Type B pancreatic cell (in vitro differentiated cells): ENCODE data around the gene UROS. TPM values are rescaled to one million over a fixed set of nuclear protein-coding genes. Genes with fewer than 3 reads are reported as not detected.

Experiments
- DNase-seq: peaks from one replicate; pipeline ENCODE4 v3.0.0; 2021; ENCODE audit warnings: mixed read lengths; ENCODE audit not compliant: unreplicated experiment; ENCODE audit errors: extremely low spot score
- H3K27ac Mint-ChIP-seq: 2 replicates; pipeline ENCODE4 v1.8.0; 2021; ENCODE audit warnings: mild to moderate bottlenecking, mixed read lengths
- H3K27me3 Mint-ChIP-seq: 2 replicates; pipeline ENCODE4 v1.8.0; 2021; ENCODE audit warnings: mixed read lengths
- H3K36me3 Mint-ChIP-seq: 2 replicates; pipeline ENCODE4 v1.8.0; 2021; ENCODE audit warnings: mixed read lengths
- H3K4me1 Mint-ChIP-seq: one replicate; pipeline ENCODE4 v1.8.0; 2021; ENCODE audit warnings: mixed read lengths; ENCODE audit not compliant: unreplicated experiment
- H3K4me3 Mint-ChIP-seq: 2 replicates; pipeline ENCODE4 v1.8.0; 2021; ENCODE audit warnings: mild to moderate bottlenecking, mixed read lengths
- H3K9me3 Mint-ChIP-seq: 2 replicates; pipeline ENCODE4 v1.8.0; 2021; ENCODE audit warnings: mixed read lengths
- CTCF ChIP-seq: fragments of 200-600 bp; sonication (generic); conservative IDR thresholded peaks from 2 replicates; pipeline ENCODE4 v1.5.0; 2021; ENCODE audit warnings: antibody characterized with exemption, mild to moderate bottlenecking
- total RNA-seq: library from RNA; stranded (reverse); gene quantifications from 2 replicates; pipeline ENCODE4 v1.2.1, GENCODE V29; 2021; ENCODE audit warnings: low replicate concordance

The UROS gene
- total RNA-seq, 1 donor from 2014 or later = 52.5 TPM

GRCh38 chr10:125828311-125828710 lies 5.3 kb upstream of the UROS start:
- no peak for TF ChIP-seq CTCF
- Mint-ChIP-seq H3K4me3 (no peak overlapping the region), H3K27ac (no peak overlapping the region), H3K36me3 (peaks cover 28% of the 10 kb centered on the region), H3K27me3 (no peaks in the 10 kb centered on the region), H3K9me3 (no peaks in the 10 kb centered on the region), H3K4me1 (peaks cover 12% of the 10 kb centered on the region)
- no peak for DNase-seq

GRCh38 chr10:125827133-125827532 lies 4.1 kb upstream of the UROS start:
- Mint-ChIP-seq H3K27me3 (no peaks in the 10 kb centered on the region), H3K4me3 (no peak overlapping the region), H3K36me3 (peaks cover 28% of the 10 kb centered on the region), H3K9me3 (no peaks in the 10 kb centered on the region), H3K4me1 (peaks cover 12% of the 10 kb centered on the region), H3K27ac (no peak overlapping the region)
- no peak for DNase-seq
- no peak for TF ChIP-seq CTCF

GRCh38 chr10:125824736-125825135 lies 1.7 kb upstream of the UROS start:
- DNase-seq = peak; percentile 2
- Mint-ChIP-seq H3K36me3 (peaks cover 19% of the 10 kb centered on the region), H3K4me3 (no peak overlapping the region), H3K9me3 (no peaks in the 10 kb centered on the region), H3K27me3 (no peaks in the 10 kb centered on the region), H3K27ac (no peak overlapping the region), H3K4me1 (peaks cover 24% of the 10 kb centered on the region)
- TF ChIP-seq CTCF = no peak

DNA sequence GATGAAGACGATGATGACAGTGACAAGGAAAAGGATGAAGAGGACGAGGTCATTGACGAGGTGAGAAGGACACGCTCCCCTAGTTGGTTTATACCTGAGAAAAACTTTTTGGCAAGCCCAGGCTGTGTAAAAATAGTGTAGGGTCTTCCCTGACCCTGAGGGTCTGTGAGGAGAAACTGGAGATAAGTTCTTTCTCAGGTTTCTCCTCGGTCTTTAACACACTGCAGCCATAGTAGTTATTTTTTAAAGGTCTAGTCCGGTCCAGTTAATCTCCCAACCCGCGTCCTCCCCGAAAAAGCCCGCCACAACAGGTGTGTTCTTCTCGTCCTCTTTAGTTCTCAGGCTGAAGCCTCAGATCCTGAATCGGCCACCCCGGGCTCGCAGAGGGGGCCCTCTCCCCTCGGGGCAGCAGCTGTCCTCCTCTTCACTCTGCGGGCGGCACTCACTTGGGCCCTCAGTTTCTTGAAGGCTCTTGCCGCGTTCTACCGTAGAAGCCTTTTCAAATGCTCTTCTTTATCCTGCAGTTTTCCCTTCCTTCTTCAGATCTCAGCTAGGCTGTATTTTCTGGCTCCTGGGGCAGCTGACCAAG lies 699 bp upstream of the UROS start:
- H3K27me3 Mint-ChIP-seq = no peaks in the 10 kb centered on the region
- no peaks in the 10 kb centered on the region for H3K9me3 Mint-ChIP-seq
- H3K27ac Mint-ChIP-seq = no peak overlapping the region
- TF ChIP-seq CTCF = no peak
- no peak for DNase-seq
- no peak overlapping the region for H3K4me3 Mint-ChIP-seq
- peaks cover 12% of the 10 kb centered on the region for H3K36me3 Mint-ChIP-seq
- H3K4me1 Mint-ChIP-seq = peaks cover 24% of the 10 kb centered on the region

- Mint-ChIP-seq H3K9me3 (no peaks in the 10 kb centered on the region), H3K4me1 (peaks cover 17% of the 10 kb centered on the region), H3K4me3 (peak overlapping the region; percentile 88), H3K27me3 (no peaks in the 10 kb centered on the region), H3K27ac (no peak overlapping the region), H3K36me3 (no peaks in the 10 kb centered on the region)
- TF ChIP-seq CTCF = no peak
- no peak for DNase-seq
Observed at GRCh38 chr10:125820701-125821100, 2.4 kb downstream of the UROS start.
